ENCODE results near the gene TTC32. TPM values are rescaled to one million over a fixed set of nuclear protein-coding genes. Genes with fewer than 3 reads are reported as not detected.

TTC32 gene
- total RNA-seq, 1 experiment from 2014 or later: 16.8 TPM

DNA sequence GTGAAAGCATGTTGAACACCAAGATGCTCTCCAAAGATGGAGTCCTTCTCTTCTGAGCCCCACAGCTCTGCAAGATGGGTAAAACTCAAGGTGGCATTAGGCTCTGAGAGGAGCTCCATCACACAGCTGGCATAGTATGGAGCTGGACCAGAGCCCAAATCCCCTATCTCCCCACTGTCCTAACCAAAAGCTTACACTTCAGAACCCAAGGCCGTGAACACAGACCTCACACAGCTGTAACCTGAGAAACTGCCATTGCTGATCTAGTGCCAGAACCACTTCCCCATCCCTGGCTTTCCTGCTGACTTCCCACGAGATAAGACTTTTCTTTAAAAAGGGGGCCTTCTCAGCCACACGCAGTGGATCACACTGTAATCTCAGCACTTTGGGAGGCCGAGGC is 25.0 kb downstream of the TTC32 start:
- DNase-seq: no peak
- no peaks in the 10 kb centered on the region for H3K9me3 ChIP-seq (ENCODE audit: low read length)
- no peak overlapping the region for H2AFZ ChIP-seq (ENCODE audit: low read length)
- no peaks in the 10 kb centered on the region for H3K79me2 ChIP-seq (ENCODE audit: low read length)
- no peak overlapping the region for H3K9ac ChIP-seq (ENCODE audit: low read length)
- no peaks in the 10 kb centered on the region for H3K27me3 ChIP-seq (ENCODE audit: low read length)
- no peak overlapping the region for H3K4me3 ChIP-seq (ENCODE audit: low read length)
- no peaks in the 10 kb centered on the region for H4K20me1 ChIP-seq (ENCODE audit: insufficient read depth, low read depth, low read length)
- H3K9me2 ChIP-seq (replicated peaks; ENCODE audit: insufficient read depth, low read length): no peaks in the 10 kb centered on the region
- no peaks in the 10 kb centered on the region for H3K36me3 ChIP-seq (ENCODE audit: insufficient read depth, low read length)
- no peak overlapping the region for H3K27ac ChIP-seq (ENCODE audit: low read length)
- no peak overlapping the region for H3K4me2 ChIP-seq (ENCODE audit: low read depth, low read length, poor library complexity, severe bottlenecking)
- no peaks in the 10 kb centered on the region for H3K4me1 ChIP-seq (ENCODE audit: low read length)

- H3K27me3 ChIP-seq (ENCODE audit: low read length): no peaks in the 10 kb centered on the region
- no peaks in the 10 kb centered on the region for H3K4me1 ChIP-seq (ENCODE audit: low read length)
- H3K9ac ChIP-seq (ENCODE audit: low read length): no peak overlapping the region
- no peak overlapping the region for H2AFZ ChIP-seq (ENCODE audit: low read length)
- H3K27ac ChIP-seq (ENCODE audit: low read length): no peak overlapping the region
- no peaks in the 10 kb centered on the region for H4K20me1 ChIP-seq (ENCODE audit: insufficient read depth, low read depth, low read length)
- H3K9me2 ChIP-seq (replicated peaks; ENCODE audit: insufficient read depth, low read length): no peaks in the 10 kb centered on the region
- no peaks in the 10 kb centered on the region for H3K79me2 ChIP-seq (ENCODE audit: low read length)
- H3K36me3 ChIP-seq (ENCODE audit: insufficient read depth, low read length): no peaks in the 10 kb centered on the region
- no peak for DNase-seq
- H3K9me3 ChIP-seq (ENCODE audit: low read length): no peaks in the 10 kb centered on the region
- H3K4me2 ChIP-seq (ENCODE audit: low read depth, low read length, poor library complexity, severe bottlenecking): no peak overlapping the region
- H3K4me3 ChIP-seq (ENCODE audit: low read length): no peak overlapping the region
These were observed 26.5 kb downstream of the TTC32 start for GRCh38 chr2:19875280-19875679.

DNA sequence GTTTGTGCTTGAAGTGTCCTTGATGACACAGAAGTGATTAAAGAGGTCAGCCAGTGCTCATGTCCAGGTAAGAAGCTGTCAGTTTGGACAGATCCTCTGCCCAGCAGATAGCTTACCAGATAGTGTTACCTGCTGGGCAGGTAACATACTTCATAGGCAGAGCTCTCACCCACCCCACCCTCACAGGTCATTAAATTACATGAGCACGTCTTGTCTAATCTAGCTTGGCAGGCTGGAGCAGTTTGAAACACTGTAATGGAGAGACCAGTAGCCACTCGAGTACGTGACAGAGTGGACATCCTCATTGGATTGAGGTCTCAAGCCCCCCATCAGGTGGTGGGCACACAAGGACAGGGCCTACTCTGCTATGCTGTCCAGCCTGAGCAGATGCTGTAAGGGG is 27.1 kb downstream of the TTC32 start:
- Histone ChIP-seq H3K27ac (ENCODE audit: low read length) (no peak overlapping the region), H3K9me2 (replicated peaks; ENCODE audit: insufficient read depth, low read length) (no peaks in the 10 kb centered on the region), H3K9ac (ENCODE audit: low read length) (no peak overlapping the region), H2AFZ (ENCODE audit: low read length) (no peak overlapping the region), H4K20me1 (ENCODE audit: insufficient read depth, low read depth, low read length) (no peaks in the 10 kb centered on the region), H3K4me1 (ENCODE audit: low read length) (no peaks in the 10 kb centered on the region), H3K36me3 (ENCODE audit: insufficient read depth, low read length) (no peaks in the 10 kb centered on the region), H3K27me3 (ENCODE audit: low read length) (no peaks in the 10 kb centered on the region), H3K4me3 (ENCODE audit: low read length) (no peak overlapping the region), H3K4me2 (ENCODE audit: low read depth, low read length, poor library complexity, severe bottlenecking) (no peak overlapping the region), H3K79me2 (ENCODE audit: low read length) (no peaks in the 10 kb centered on the region), H3K9me3 (ENCODE audit: low read length) (no peaks in the 10 kb centered on the region)
- no peak for DNase-seq

- H4K20me1 ChIP-seq (ENCODE audit: insufficient read depth, low read depth, low read length): no peaks in the 10 kb centered on the region
- DNase-seq: no peak
- no peaks in the 10 kb centered on the region for H3K36me3 ChIP-seq (ENCODE audit: insufficient read depth, low read length)
- peaks cover 10% of the 10 kb centered on the region for H3K4me1 ChIP-seq (ENCODE audit: low read length)
- H3K9me2 ChIP-seq (replicated peaks; ENCODE audit: insufficient read depth, low read length): no peaks in the 10 kb centered on the region
- H3K9ac ChIP-seq (ENCODE audit: low read length): no peak overlapping the region
- H2AFZ ChIP-seq (ENCODE audit: low read length): no peak overlapping the region
- H3K9me3 ChIP-seq (ENCODE audit: low read length): no peaks in the 10 kb centered on the region
- no peak overlapping the region for H3K4me2 ChIP-seq (ENCODE audit: low read depth, low read length, poor library complexity, severe bottlenecking)
- H3K27me3 ChIP-seq (ENCODE audit: low read length): no peaks in the 10 kb centered on the region
- no peaks in the 10 kb centered on the region for H3K79me2 ChIP-seq (ENCODE audit: low read length)
- no peak overlapping the region for H3K4me3 ChIP-seq (ENCODE audit: low read length)
- H3K27ac ChIP-seq (ENCODE audit: low read length): no peak overlapping the region
These were observed 28.8 kb downstream of the TTC32 start for GRCh38 chr2:19873014-19873413.

DNA sequence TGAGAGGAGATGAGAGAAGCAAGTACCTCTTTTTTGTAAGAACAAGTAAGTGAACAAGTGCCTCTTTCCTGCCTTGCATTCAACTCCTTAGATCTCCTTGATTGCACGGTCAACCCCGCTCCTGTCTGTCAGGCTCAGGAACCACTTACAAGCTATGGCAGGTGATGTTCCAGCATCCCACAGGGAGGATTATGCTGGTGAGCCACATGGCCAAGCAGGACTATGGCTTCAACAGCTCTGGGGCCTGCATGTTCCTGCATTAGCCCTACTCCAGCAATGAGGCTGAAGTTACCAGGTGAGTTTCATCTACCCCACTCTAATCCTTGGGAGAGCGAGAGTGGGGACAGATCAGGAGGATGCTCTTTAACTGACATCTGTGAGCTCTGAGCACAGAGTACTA is 29.5 kb downstream of the TTC32 start:
- DNase-seq: no peak
- Histone ChIP-seq H3K27me3 (ENCODE audit: low read length) (no peaks in the 10 kb centered on the region), H2AFZ (ENCODE audit: low read length) (no peak overlapping the region), H3K36me3 (ENCODE audit: insufficient read depth, low read length) (no peaks in the 10 kb centered on the region), H4K20me1 (ENCODE audit: insufficient read depth, low read depth, low read length) (no peaks in the 10 kb centered on the region), H3K9me2 (replicated peaks; ENCODE audit: insufficient read depth, low read length) (no peaks in the 10 kb centered on the region), H3K9me3 (ENCODE audit: low read length) (no peaks in the 10 kb centered on the region), H3K4me3 (ENCODE audit: low read length) (no peak overlapping the region), H3K4me2 (ENCODE audit: low read depth, low read length, poor library complexity, severe bottlenecking) (no peak overlapping the region), H3K79me2 (ENCODE audit: low read length) (no peaks in the 10 kb centered on the region), H3K4me1 (ENCODE audit: low read length) (peaks cover 15% of the 10 kb centered on the region), H3K27ac (ENCODE audit: low read length) (no peak overlapping the region), H3K9ac (ENCODE audit: low read length) (no peak overlapping the region)

- Histone ChIP-seq H3K9me2 (replicated peaks; ENCODE audit: insufficient read depth, low read length) (no peaks in the 10 kb centered on the region), H3K9me3 (ENCODE audit: low read length) (no peaks in the 10 kb centered on the region), H3K79me2 (ENCODE audit: low read length) (no peaks in the 10 kb centered on the region), H3K4me1 (ENCODE audit: low read length) (peaks cover 15% of the 10 kb centered on the region), H3K36me3 (ENCODE audit: insufficient read depth, low read length) (no peaks in the 10 kb centered on the region), H4K20me1 (ENCODE audit: insufficient read depth, low read depth, low read length) (no peaks in the 10 kb centered on the region), H3K27me3 (ENCODE audit: low read length) (no peaks in the 10 kb centered on the region), H3K4me3 (ENCODE audit: low read length) (no peak overlapping the region), H3K4me2 (ENCODE audit: low read depth, low read length, poor library complexity, severe bottlenecking) (no peak overlapping the region), H3K9ac (ENCODE audit: low read length) (no peak overlapping the region), H2AFZ (ENCODE audit: low read length) (no peak overlapping the region), H3K27ac (ENCODE audit: low read length) (no peak overlapping the region)
- no peak for DNase-seq
These were observed 29.9 kb downstream of the TTC32 start for GRCh38 chr2:19871836-19872235.

DNA sequence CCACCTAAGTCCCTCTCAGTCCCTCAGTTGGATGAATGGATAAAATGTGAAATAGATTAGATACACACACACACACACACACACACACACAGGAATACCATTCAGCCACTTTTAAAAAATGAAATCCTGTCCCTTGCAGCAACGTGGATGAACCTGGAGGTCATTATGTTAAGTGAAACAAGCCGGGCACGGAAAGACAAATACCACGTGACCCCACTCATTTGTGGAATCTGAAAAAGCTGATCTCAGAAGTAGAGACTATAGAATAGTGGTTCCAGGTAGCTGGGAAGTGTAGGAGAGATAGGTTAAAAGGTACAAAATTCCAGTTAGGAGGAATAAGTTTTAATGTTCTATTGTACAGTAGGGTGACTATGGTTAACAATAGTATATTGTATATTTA is 31.0 kb downstream of the TTC32 start:
- Histone ChIP-seq H4K20me1 (ENCODE audit: insufficient read depth, low read depth, low read length) (no peaks in the 10 kb centered on the region), H3K27me3 (ENCODE audit: low read length) (no peaks in the 10 kb centered on the region), H3K9me2 (replicated peaks; ENCODE audit: insufficient read depth, low read length) (no peaks in the 10 kb centered on the region), H3K79me2 (ENCODE audit: low read length) (no peaks in the 10 kb centered on the region), H3K36me3 (ENCODE audit: insufficient read depth, low read length) (no peaks in the 10 kb centered on the region), H3K4me3 (ENCODE audit: low read length) (no peak overlapping the region), H3K4me2 (ENCODE audit: low read depth, low read length, poor library complexity, severe bottlenecking) (no peak overlapping the region), H3K9ac (ENCODE audit: low read length) (no peak overlapping the region), H3K4me1 (ENCODE audit: low read length) (peaks cover 15% of the 10 kb centered on the region), H3K27ac (ENCODE audit: low read length) (no peak overlapping the region), H3K9me3 (ENCODE audit: low read length) (no peaks in the 10 kb centered on the region), H2AFZ (ENCODE audit: low read length) (no peak overlapping the region)
- DNase-seq: no peak

GRCh38 chr2:19868701-19869580 is 32.8 kb downstream of the TTC32 start:
- H3K9ac ChIP-seq (ENCODE audit: low read length): peak overlapping the region; percentile 61
- no peaks in the 10 kb centered on the region for H3K9me3 ChIP-seq (ENCODE audit: low read length)
- no peak overlapping the region for H3K27ac ChIP-seq (ENCODE audit: low read length)
- peak; percentile 53 for DNase-seq
- no peaks in the 10 kb centered on the region for H3K79me2 ChIP-seq (ENCODE audit: low read length)
- peaks cover 15% of the 10 kb centered on the region for H3K4me1 ChIP-seq (ENCODE audit: low read length)
- H3K4me2 ChIP-seq (ENCODE audit: low read depth, low read length, poor library complexity, severe bottlenecking): peak overlapping the region; percentile 75
- H4K20me1 ChIP-seq (ENCODE audit: insufficient read depth, low read depth, low read length): no peaks in the 10 kb centered on the region
- peak overlapping the region; percentile 64 for H3K4me3 ChIP-seq (ENCODE audit: low read length)
- no peaks in the 10 kb centered on the region for H3K36me3 ChIP-seq (ENCODE audit: insufficient read depth, low read length)
- H3K9me2 ChIP-seq (replicated peaks; ENCODE audit: insufficient read depth, low read length): no peaks in the 10 kb centered on the region
- H3K27me3 ChIP-seq (ENCODE audit: low read length): no peaks in the 10 kb centered on the region
- H2AFZ ChIP-seq (ENCODE audit: low read length): peak overlapping the region; percentile 94; the same call in 1 of the 2 replicates
